Vagina (tissue), 2 donors: ENCODE data around the gene CCDC127. TPM values are rescaled to one million over a fixed set of nuclear protein-coding genes. Genes with fewer than 3 reads are reported as not detected.

Experiments
- DNase-seq, 2 donors: peaks; one replicate each; pipeline ENCODE4 v3.0.0-alpha.2; 2017; ENCODE audit errors: extremely low spot score in 2 of 2
- H3K27ac ChIP-seq: fragments of 200-600 bp; sonication (generic); one replicate; pipeline ENCODE4 v1.5.1; 2019
- H3K27me3 ChIP-seq: fragments of 200-600 bp; sonication (generic); one replicate; pipeline ENCODE4 v1.5.1; 2019
- H3K36me3 ChIP-seq, 2 donors: fragments of 200-600 bp; sonication (generic); one replicate each; pipeline ENCODE4 v1.5.1; 2017 to 2019
- H3K4me1 ChIP-seq: fragments of 200-600 bp; sonication (generic); one replicate; pipeline ENCODE4 v1.5.1; 2019
- H3K4me3 ChIP-seq, 2 donors: fragments of 200-600 bp; sonication (generic); 1 replicate in 1 of 2; 2 replicates in 1 of 2; pipeline ENCODE4 v1.5.1; 2016 to 2019
- H3K9me3 ChIP-seq: fragments of 200-600 bp; sonication (generic); one replicate; pipeline ENCODE4 v1.5.1; 2019
- POLR2A ChIP-seq, 2 donors: fragments of 450-650 bp; IDR thresholded peaks; one replicate each; pipeline ENCODE4 v1.6.1; 2017; ENCODE audit warnings: antibody characterized with exemption in 2 of 2, mild to moderate bottlenecking in 2 of 2, moderate library complexity in 2 of 2
- POLR2AphosphoS5 ChIP-seq, 2 donors: sonication (generic); formaldehyde crosslinking; IDR thresholded peaks; one replicate each; pipeline ENCODE4 v1.9.0; 2017; ENCODE audit warnings: antibody characterized with exemption in 2 of 2, mild to moderate bottlenecking in 2 of 2, low read depth in 1 of 2; ENCODE audit not compliant: insufficient read depth in 1 of 2
- intact Hi-C: fragments of 100-400 bp; cut with DNase I; formaldehyde crosslinking; loops from one replicate; pipeline ENCODE4 v1.15.1; 2023
- total RNA-seq: library from RNA; depleted of rRNA; stranded (reverse); fragments of >200 nt; gene quantifications from one replicate; pipeline ENCODE4 v1.2.3, GENCODE V29; 2016
- TF ChIP-seq, protein P1 (sequence below), 3 experiments: fragments of 450-650 bp in 2 of 3; fragments of 200-600 bp in 1 of 3; sonication (generic) in 1 of 3; IDR thresholded peaks; one replicate each; pipeline ENCODE4 v1.5.1; 2017 to 2019; ENCODE audit warnings: antibody characterized with exemption in 3 of 3, mild to moderate bottlenecking in 2 of 3, moderate library complexity in 2 of 3

The CCDC127 gene
- total RNA-seq, 1 donor from 2014 or later, result 4.2 TPM

DNA sequence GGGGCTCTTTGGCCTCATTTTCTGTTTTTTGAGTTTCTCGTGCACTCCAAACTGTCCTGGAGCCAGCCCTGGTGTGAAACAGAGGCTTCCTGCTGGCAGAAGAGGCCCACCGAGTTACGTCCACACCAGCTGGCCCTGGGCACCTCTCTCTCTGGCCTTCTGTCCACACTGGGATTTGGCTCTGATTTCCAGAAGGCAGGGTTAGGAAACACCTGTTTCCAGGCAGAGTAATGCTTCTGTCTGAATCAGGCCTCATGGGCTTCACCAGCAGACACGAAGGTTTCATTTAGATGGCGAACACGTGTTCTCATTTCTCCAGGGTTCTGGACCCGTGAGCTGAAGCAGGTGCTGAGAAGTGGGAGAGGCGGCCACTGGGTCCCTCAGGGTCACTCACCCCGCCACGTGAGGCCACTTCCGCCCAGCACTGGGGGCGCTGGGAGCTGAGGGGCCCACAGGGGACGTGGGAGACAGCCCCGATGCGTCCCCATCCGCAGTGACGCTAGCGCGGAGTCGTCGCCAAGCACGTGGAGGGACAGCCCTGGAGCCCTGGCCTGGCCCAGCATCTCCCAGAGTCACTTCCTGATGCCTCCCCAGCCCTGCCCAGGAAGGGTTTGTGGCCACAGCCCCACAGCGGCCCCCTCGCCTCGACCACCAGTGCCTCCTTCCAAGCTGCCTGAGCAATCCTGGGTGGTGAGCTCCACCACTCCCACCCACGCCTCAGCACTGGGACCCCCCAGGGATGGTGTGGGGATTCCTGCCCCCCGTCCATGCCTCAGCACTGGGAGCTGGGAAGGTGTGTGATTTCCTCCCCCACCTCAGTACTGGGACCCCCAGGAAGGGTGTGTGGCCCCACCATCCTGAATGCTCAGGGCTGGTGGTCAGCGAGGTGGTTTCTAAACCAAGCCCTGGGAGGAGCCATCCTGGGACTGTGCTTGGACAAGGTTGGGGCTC is 31.6 kb downstream of the CCDC127 start:
- peaks cover 15% of the 10 kb centered on the region for H3K4me1 ChIP-seq
- no peaks in the 10 kb centered on the region for H3K27me3 ChIP-seq
- intact Hi-C loops, result no loop called here
- no peak overlapping the region for H3K27ac ChIP-seq
- no peaks in the 10 kb centered on the region for H3K36me3 ChIP-seq
- DNase-seq, result no peak
- H3K9me3 ChIP-seq, result no peaks in the 10 kb centered on the region
- no peak overlapping the region for H3K4me3 ChIP-seq
- TF ChIP-seq POLR2A (IDR thresholded peaks at IDR 0.05), result no peak
- TF ChIP-seq, protein P1, sequence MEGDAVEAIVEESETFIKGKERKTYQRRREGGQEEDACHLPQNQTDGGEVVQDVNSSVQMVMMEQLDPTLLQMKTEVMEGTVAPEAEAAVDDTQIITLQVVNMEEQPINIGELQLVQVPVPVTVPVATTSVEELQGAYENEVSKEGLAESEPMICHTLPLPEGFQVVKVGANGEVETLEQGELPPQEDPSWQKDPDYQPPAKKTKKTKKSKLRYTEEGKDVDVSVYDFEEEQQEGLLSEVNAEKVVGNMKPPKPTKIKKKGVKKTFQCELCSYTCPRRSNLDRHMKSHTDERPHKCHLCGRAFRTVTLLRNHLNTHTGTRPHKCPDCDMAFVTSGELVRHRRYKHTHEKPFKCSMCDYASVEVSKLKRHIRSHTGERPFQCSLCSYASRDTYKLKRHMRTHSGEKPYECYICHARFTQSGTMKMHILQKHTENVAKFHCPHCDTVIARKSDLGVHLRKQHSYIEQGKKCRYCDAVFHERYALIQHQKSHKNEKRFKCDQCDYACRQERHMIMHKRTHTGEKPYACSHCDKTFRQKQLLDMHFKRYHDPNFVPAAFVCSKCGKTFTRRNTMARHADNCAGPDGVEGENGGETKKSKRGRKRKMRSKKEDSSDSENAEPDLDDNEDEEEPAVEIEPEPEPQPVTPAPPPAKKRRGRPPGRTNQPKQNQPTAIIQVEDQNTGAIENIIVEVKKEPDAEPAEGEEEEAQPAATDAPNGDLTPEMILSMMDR (IDR thresholded peaks at IDR 0.05), result no peak
- TF ChIP-seq POLR2AphosphoS5 (IDR thresholded peaks at IDR 0.05; ENCODE audit: insufficient read depth in 1 of 2, low read depth in 1 of 2), result no peak

DNA sequence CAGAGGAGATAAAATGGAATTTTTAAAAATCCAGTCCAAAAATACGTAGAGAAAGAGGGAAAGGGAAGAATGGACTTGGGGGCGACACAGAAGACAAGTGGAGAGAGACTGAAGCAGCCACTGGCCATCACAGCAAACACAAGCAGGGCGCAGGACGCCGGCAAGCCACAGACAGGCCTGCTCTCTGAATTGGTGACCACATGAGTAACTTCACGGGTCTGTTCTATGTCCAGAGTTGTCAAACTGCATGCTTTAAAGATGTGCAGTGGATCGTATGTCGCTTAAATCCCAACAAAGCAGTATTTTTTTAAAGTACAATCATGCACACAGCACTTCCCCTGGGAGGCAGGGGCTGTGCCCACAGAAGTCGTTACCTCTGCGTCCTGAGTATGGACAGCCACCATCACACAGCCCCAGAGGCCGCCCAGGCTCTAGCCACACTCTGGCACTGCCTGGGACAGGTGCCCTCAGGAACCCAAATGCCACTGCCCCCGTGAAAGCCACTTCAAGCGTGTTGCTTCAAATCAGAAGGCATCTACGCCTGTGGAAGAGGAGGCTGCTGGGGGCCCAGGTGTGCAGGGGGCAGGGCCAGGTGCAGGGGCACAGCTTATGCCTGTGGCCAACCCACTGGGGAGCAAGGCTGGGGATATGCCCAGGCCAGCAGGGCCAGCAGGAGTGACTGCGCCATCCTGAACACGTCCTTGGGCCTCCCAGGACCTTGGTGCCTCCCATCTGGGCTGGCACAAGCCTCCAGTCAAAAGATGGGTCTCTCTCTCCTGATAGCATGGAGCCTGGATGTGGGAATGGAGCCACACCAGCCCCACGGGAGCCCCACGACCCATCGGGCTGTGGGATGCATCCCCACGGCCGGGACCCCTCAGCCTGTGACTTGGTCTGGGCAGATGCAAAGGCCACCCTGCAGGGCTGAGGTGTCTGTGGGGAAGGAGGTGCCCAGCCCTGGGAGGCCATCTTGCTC is 32.6 kb downstream of the CCDC127 start:
- Histone ChIP-seq H3K4me3 (no peak overlapping the region), H3K4me1 (peaks cover 6% of the 10 kb centered on the region), H3K36me3 (no peaks in the 10 kb centered on the region), H3K27ac (no peak overlapping the region), H3K9me3 (no peaks in the 10 kb centered on the region), H3K27me3 (no peaks in the 10 kb centered on the region)
- no peak for DNase-seq
- no peak for TF ChIP-seq POLR2AphosphoS5 (IDR thresholded peaks at IDR 0.05; ENCODE audit: insufficient read depth in 1 of 2, low read depth in 1 of 2)
- TF ChIP-seq, protein P1 (IDR thresholded peaks at IDR 0.05), result no peak
- TF ChIP-seq POLR2A (IDR thresholded peaks at IDR 0.05), result no peak
- intact Hi-C loops, result no loop called here

DNA sequence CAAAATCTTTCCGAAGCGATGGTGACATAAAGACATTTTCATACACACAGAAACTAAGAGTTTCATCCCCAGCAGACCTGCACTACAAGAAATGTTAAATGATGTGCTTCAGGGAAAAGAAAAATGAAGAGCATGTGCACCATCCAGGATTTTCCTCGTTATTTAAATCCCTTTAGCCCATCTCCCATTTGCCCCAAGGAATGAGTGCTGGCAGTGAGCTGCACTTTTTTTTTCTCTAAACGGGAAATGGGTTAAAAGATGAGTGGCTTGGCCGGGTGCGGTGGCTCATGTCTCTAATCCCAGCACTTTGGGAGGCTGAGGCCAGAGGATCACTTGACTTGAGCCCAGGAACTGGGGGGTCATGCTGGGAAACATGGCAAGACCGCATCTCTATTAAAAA is 33.5 kb downstream of the CCDC127 start:
- H3K27me3 ChIP-seq, result no peaks in the 10 kb centered on the region
- peaks cover 6% of the 10 kb centered on the region for H3K4me1 ChIP-seq
- TF ChIP-seq POLR2A (IDR thresholded peaks at IDR 0.05) (no peak), POLR2AphosphoS5 (IDR thresholded peaks at IDR 0.05; ENCODE audit: insufficient read depth in 1 of 2, low read depth in 1 of 2) (no peak)
- TF ChIP-seq, protein P1 (IDR thresholded peaks at IDR 0.05), result no peak
- intact Hi-C loops, result no loop called here
- H3K9me3 ChIP-seq, result no peaks in the 10 kb centered on the region
- H3K36me3 ChIP-seq, result no peaks in the 10 kb centered on the region
- no peak overlapping the region for H3K4me3 ChIP-seq
- no peak for DNase-seq
- H3K27ac ChIP-seq, result no peak overlapping the region

DNA sequence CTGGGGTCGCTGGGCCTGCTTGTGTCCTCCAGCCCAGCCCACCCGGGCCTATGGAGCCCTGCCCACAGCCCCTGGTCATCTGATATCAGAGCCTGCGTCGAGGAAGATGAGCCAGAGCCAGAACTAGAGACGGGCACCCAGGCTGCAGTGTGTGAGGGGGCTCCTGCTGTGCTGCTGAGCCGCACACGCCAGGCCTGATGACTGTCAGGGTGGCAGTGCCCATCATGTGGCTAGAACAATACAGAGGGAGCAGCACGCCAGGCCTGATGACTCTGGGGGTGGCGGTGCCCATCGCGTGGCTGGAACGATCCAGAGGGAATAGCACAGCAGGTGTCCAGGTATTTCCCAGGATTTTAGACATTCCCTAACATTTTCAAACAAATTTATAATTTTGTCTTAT is 35.8 kb downstream of the CCDC127 start:
- no peak for DNase-seq
- TF ChIP-seq POLR2AphosphoS5 (IDR thresholded peaks at IDR 0.05; ENCODE audit: insufficient read depth in 1 of 2, low read depth in 1 of 2) (no peak), POLR2A (IDR thresholded peaks at IDR 0.05) (no peak)
- TF ChIP-seq, protein P1 (IDR thresholded peaks at IDR 0.05), result no peak
- Histone ChIP-seq H3K27me3 (no peaks in the 10 kb centered on the region), H3K4me1 (no peaks in the 10 kb centered on the region), H3K4me3 (no peak overlapping the region), H3K9me3 (no peaks in the 10 kb centered on the region), H3K36me3 (no peaks in the 10 kb centered on the region), H3K27ac (no peak overlapping the region)
- intact Hi-C loops, result no loop called here
